K562 (cell line): ENCODE measurements around the gene RBFOX1. TPM values are rescaled to one million over a fixed set of nuclear protein-coding genes. Genes with fewer than 3 reads are reported as not detected.

Experiments
- ATAC-seq: fragments of 200-7000 bp; cut with Tn5 transposase; 3 replicates; pipeline ENCODE4 v1.9.1; 2020; ENCODE audit warnings: moderate library complexity
- BruUV-seq: library from RNA; stranded (reverse); fragments of 400-500 nt; replicated peaks from 2 replicates; lab custom pipeline; 2021; lab: Mats Ljungman, UMichigan
- CTCF ChIA-PET: fragments of 300-600 bp; formaldehyde crosslinking; extraction: SDS; loops from one replicate; lab custom pipeline; 2021; ENCODE audit warnings: low intra/inter-chr PET ratio; lab: Yijun Ruan, JAX
- POLR2A ChIA-PET: fragments of 300-600, 350-650 bp; sonication (Branson Sonifier 250); formaldehyde crosslinking; extraction: SDS; loops from one replicate; lab custom pipeline; 2021; ENCODE audit warnings: antibody characterized with exemption, inconsistent platforms; lab: Yijun Ruan, JAX
- DNase-seq, 4 experiments: peaks; one replicate each; pipeline versions ENCODE4 v3.0.0 to v3.0.0-alpha.2; 2011 to 2018; ENCODE audit warnings: low spot score in 3 of 4, mixed read lengths in 3 of 4; ENCODE audit errors: extremely low read depth in 1 of 4
- FAIRE-seq: peaks from 2 replicates; lab custom pipeline; 2011; peaks lifted over from hg19 to GRCh38; lab: Jason Lieb, UNC
- H2AFZ ChIP-seq: 2 replicates; pipeline ENCODE4 v1.6.0; 2011; ENCODE audit warnings: low read depth, low read length, control low read depth, inconsistent platforms
- H3K27ac ChIP-seq: fragments of 200-600 bp; 3 replicates; pipeline ENCODE4 v1.8.0; 2011; ENCODE audit warnings: low read depth, mild to moderate bottlenecking, control low read depth, inconsistent platforms, low read length, moderate library complexity, mixed read lengths; ENCODE audit errors: extremely low read depth
- H3K27me3 ChIP-seq, 2 experiments: fragments of 300-600 bp in 1 of 2; 2 replicates in 1 of 2; 3 replicates in 1 of 2; pipeline versions ENCODE4 v1.6.0 to v1.8.0; 2011; ENCODE audit warnings: inconsistent platforms in 2 of 2, low read length in 2 of 2, mild to moderate bottlenecking in 1 of 2, mixed read lengths in 1 of 2, moderate library complexity in 1 of 2; ENCODE audit not compliant: control insufficient read depth in 2 of 2, insufficient read depth in 2 of 2
- H3K36me3 ChIP-seq: fragments of 300-600 bp; 3 replicates; pipeline ENCODE4 v1.8.0; 2011; ENCODE audit warnings: mild to moderate bottlenecking, low read length, inconsistent platforms; ENCODE audit not compliant: control insufficient read depth, insufficient read depth
- H3K4me1 ChIP-seq, 2 experiments: fragments of 200-600 bp in 1 of 2; replicated peaks in 1 of 2; 2 replicates in 1 of 2; 3 replicates in 1 of 2; pipeline versions ENCODE4 v1.5.1 to v1.8.0; 2011; ENCODE audit warnings: inconsistent platforms in 2 of 2, low read length in 2 of 2, mild to moderate bottlenecking in 1 of 2, mixed read lengths in 1 of 2, moderate library complexity in 1 of 2; ENCODE audit not compliant: control insufficient read depth in 2 of 2, insufficient read depth in 2 of 2
- H3K4me2 ChIP-seq: 2 replicates; pipeline ENCODE4 v1.6.1; 2011; ENCODE audit warnings: low read length, control low read depth, inconsistent platforms, mixed read lengths; ENCODE audit not compliant: insufficient read depth
- H3K4me3 ChIP-seq: fragments of 200-600 bp; sonication (generic), shearing (Covaris generic); 2 replicates; pipeline ENCODE4 v1.5.1; 2016; ENCODE audit warnings: control low read depth, inconsistent platforms
- H3K79me2 ChIP-seq: fragments of 200-600 bp; 3 replicates; pipeline ENCODE4 v1.8.0; 2011; ENCODE audit warnings: low read length, inconsistent platforms; ENCODE audit not compliant: control insufficient read depth, insufficient read depth
- H3K9ac ChIP-seq, 2 experiments: 2 replicates each; pipeline versions ENCODE4 v1.6.0 to v1.6.1; 2011; ENCODE audit warnings: low read depth in 2 of 2, low read length in 2 of 2, control low read depth in 1 of 2, inconsistent platforms in 1 of 2, mild to moderate bottlenecking in 1 of 2, mixed read lengths in 1 of 2; ENCODE audit not compliant: insufficient read depth in 1 of 2
- H3K9me1 ChIP-seq: one replicate; pipeline ENCODE4 v1.6.0; 2011; ENCODE audit warnings: inconsistent platforms, mild to moderate bottlenecking, low read length, moderate library complexity; ENCODE audit not compliant: control insufficient read depth, insufficient read depth
- H3K9me3 ChIP-seq: replicated peaks from 2 replicates; pipeline ENCODE4 v1.5.1; 2011; ENCODE audit warnings: low read depth, low read length, inconsistent platforms; ENCODE audit not compliant: control insufficient read depth, insufficient read depth
- H4K20me1 ChIP-seq: replicated peaks from 2 replicates; pipeline ENCODE4 v1.6.1; 2011; ENCODE audit warnings: low read length, inconsistent platforms, mixed read lengths; ENCODE audit not compliant: control insufficient read depth, insufficient read depth
- ATF7 ChIP-seq: fragments of 450-650 bp; IDR thresholded peaks from 2 replicates; pipeline ENCODE4 v1.7.1; 2014; ENCODE audit warnings: mild to moderate bottlenecking, moderate library complexity
- CBX2 ChIP-seq: fragments of 200-600 bp; sonication (generic); IDR thresholded peaks from one replicate; pipeline ENCODE4 v1.6.1; 2012; ENCODE audit warnings: mild to moderate bottlenecking, low read length, inconsistent platforms; ENCODE audit not compliant: insufficient read depth, poor library complexity, severe bottlenecking
- DIDO1 ChIP-seq: fragments of 450-650 bp; IDR thresholded peaks from 2 replicates; pipeline ENCODE4 v1.6.1; 2016; ENCODE audit warnings: low read depth, missing biosample characterization, missing genetic modification characterization
- HDGF ChIP-seq: fragments of 450-650 bp; IDR thresholded peaks from 2 replicates; pipeline ENCODE4 v1.6.1; 2016
- MAFF ChIP-seq: IDR thresholded peaks from 2 replicates; pipeline ENCODE4 v1.6.1; 2012; ENCODE audit warnings: low read length, improper control_type of control experiment
- MAFG ChIP-seq: fragments of 450-650 bp; conservative IDR thresholded peaks from 2 replicates; pipeline ENCODE4 v1.6.1; 2016; ENCODE audit warnings: missing genetic modification characterization, missing compliant biosample characterization
- MAFK ChIP-seq: IDR thresholded peaks from 2 replicates; pipeline ENCODE4 v1.6.1; 2011; ENCODE audit warnings: low read length, improper control_type of control experiment
- NFIX ChIP-seq: fragments of 250-450 bp; sonication (Bioruptor Pico); IDR thresholded peaks from 2 replicates; pipeline ENCODE4 v1.4.0; 2020; ENCODE audit warnings: low read depth, mild to moderate bottlenecking, moderate library complexity
- NFXL1 ChIP-seq: fragments of 450-650 bp; formaldehyde crosslinking; IDR thresholded peaks from 2 replicates; pipeline ENCODE4 v1.4.0; 2021; ENCODE audit warnings: mild to moderate bottlenecking
- POLR2A ChIP-seq: fragments of 450-650 bp; conservative IDR thresholded peaks from 2 replicates; pipeline ENCODE4 v1.6.1; 2016
- SIN3A ChIP-seq, 2 experiments: fragments of 150-350 bp in 1 of 2; IDR thresholded peaks; 2 replicates each; pipeline ENCODE4 v1.6.1; 2011 to 2016; ENCODE audit warnings: borderline replicate concordance in 2 of 2, low read depth in 2 of 2, low read length in 2 of 2, mild to moderate bottlenecking in 2 of 2, moderate library complexity in 2 of 2; ENCODE audit not compliant: control insufficient read depth in 1 of 2
- SNRNP70 ChIP-seq: fragments of 200-400 bp; formaldehyde crosslinking; optimal IDR thresholded peaks from 2 replicates; pipeline ENCODE3; 2017; ENCODE audit warnings: low read depth, low read length
- TAF15 ChIP-seq: fragments of 200-400 bp; formaldehyde crosslinking; IDR thresholded peaks from 2 replicates; pipeline ENCODE4 v1.6.1; 2017; ENCODE audit warnings: mild to moderate bottlenecking, low read depth, low read length, moderate library complexity
- THRB ChIP-seq: fragments of 450-650 bp; formaldehyde crosslinking; conservative IDR thresholded peaks from 2 replicates; pipeline ENCODE4 v1.4.0; 2022; ENCODE audit warnings: mild to moderate bottlenecking, missing genetic modification characterization
- ZBTB33 ChIP-seq: sonication (generic); formaldehyde crosslinking; IDR thresholded peaks from 2 replicates; pipeline ENCODE4 v1.8.1; 2023; ENCODE audit warnings: mild to moderate bottlenecking, missing genetic modification reagents
- ZNF316 ChIP-seq: fragments of 450-650 bp; IDR thresholded peaks from 2 replicates; pipeline ENCODE4 v1.6.1; 2016
- WGBS: fragments of 100-300 bp; shearing (Covaris generic); methylation state at CpG from one replicate; pipeline ENCODE4 v1.1.6; 2016; ENCODE audit warnings: low coverage, mixed read lengths; ENCODE audit not compliant: insufficient coverage; ENCODE audit errors: missing lambda C conversion rate; 5-methylcytosine and 5-hydroxymethylcytosine counted together
- in situ Hi-C: fragments of 300-500 bp; cut with MboI; formaldehyde crosslinking; loops from 4 replicates; pipeline ENCODE4 v1.15.0; 2018; ENCODE audit warnings: inconsistent platforms, mixed read lengths
- intact Hi-C: fragments of 100-400 bp; cut with micrococcal nuclease; formaldehyde crosslinking; loops from 2 replicates; pipeline ENCODE4 v1.14.2; 2022
- polyA plus RNA-seq, 8 experiments: library from polyadenylated mRNA; depleted of rRNA in 4 of 8; stranded (reverse) in 5 of 8; unstranded in 3 of 8; fragments of >200 nt; fragmentation: Nextera tagmentation in 2 of 8; fragmentation: Illumina TruSeq in 1 of 8; extraction: Ambion mirVana in 2 of 8; extraction: Trizol in 1 of 8; gene quantifications; 2 replicates each; pipeline versions ENCODE4 v1.2.1 to v1.2.3, GENCODE V29; 2011 to 2014; ENCODE audit warnings: inconsistent platforms in 1 of 8, missing spikeins in 1 of 8
- total RNA-seq, 7 experiments: library from RNA; depleted of rRNA in 6 of 7; stranded (reverse); fragments of >200 nt in 6 of 7; fragmentation: Illumina TruSeq in 2 of 7; extraction: Trizol in 2 of 7; gene quantifications; 2 replicates each; pipeline versions ENCODE4 v1.2.1 to v1.2.3, GENCODE V29; 2011 to 2021; ENCODE audit warnings: low replicate concordance in 1 of 7

RBFOX1 gene
- total and polyA plus RNA-seq, 9 of the 15 experiments (the other 6 are each of a cell fraction or from before 2014, with no cell fraction given) = 0.03 TPM; not detected in 8

GRCh38 chr16:7324321-7324720 lies 8.3 kb upstream of the RBFOX1 start:
- TF ChIP-seq DIDO1 (tag) (no peak), SNRNP70 (no peak)
- WGBS = 0% methylated on average over 3 of the region's 3 CpGs
- in situ Hi-C loops (no loop called here), intact Hi-C loops (no loop called here)
- no peak for FAIRE-seq
- Histone ChIP-seq H3K4me2 (no peak overlapping the region), H3K4me3 (no peak overlapping the region), H3K27me3 (no peaks in the 10 kb centered on the region), H3K9me3 (no peaks in the 10 kb centered on the region), H2AFZ (no peak overlapping the region), H3K36me3 (no peaks in the 10 kb centered on the region), H3K9me1 (no peaks in the 10 kb centered on the region), H3K4me1 (no peaks in the 10 kb centered on the region), H4K20me1 (no peaks in the 10 kb centered on the region; the same call in 1 of the 2 replicates), H3K79me2 (no peaks in the 10 kb centered on the region), H3K27ac (no peak overlapping the region), H3K9ac (no peak overlapping the region)
- CTCF ChIA-PET = no interaction called here
- no peak for DNase-seq
- no TSS peak for BruUV-seq
- POLR2A ChIA-PET = no interaction called here
- no peak for ATAC-seq

GRCh38 chr16:7325834-7326233 lies 6.8 kb upstream of the RBFOX1 start:
- POLR2A ChIA-PET = interaction anchor here (0.7 kb wide), 1 partner anchor 19 kb away, joined by 3 read pairs; no protein-coding TSS in a partner anchor
- TF ChIP-seq POLR2A (no peak), ATF7 (no peak), MAFF (peak; percentile 85), HDGF (no peak), CBX2 (no peak), MAFK (peak; percentile 93), ZBTB33 (CRISPR knock-in tag) (no peak), NFXL1 (CRISPR knock-in tag) (no peak), MAFG (tag) (peak; percentile 89), TAF15 (no peak), NFIX (CRISPR knock-in tag) (no peak), THRB (CRISPR knock-in tag) (no peak), ZNF316 (peak; percentile 94), SIN3A (IDR thresholded peaks at IDR 0.05; ENCODE audit: borderline replicate concordance in 2 of 2, control insufficient read depth in 1 of 2, low read depth in 2 of 2, low read length in 2 of 2) (no peak)

More at GRCh38 chr16:7325834-7326233, 6.8 kb upstream of the RBFOX1 start:
- Histone ChIP-seq H3K9me3 (no peaks in the 10 kb centered on the region), H2AFZ (no peak overlapping the region), H3K4me3 (no peak overlapping the region), H3K27me3 (no peaks in the 10 kb centered on the region), H3K79me2 (no peaks in the 10 kb centered on the region), H3K9me1 (no peaks in the 10 kb centered on the region), H3K4me1 (no peaks in the 10 kb centered on the region), H3K4me2 (no peak overlapping the region), H3K9ac (no peak overlapping the region), H3K27ac (no peak overlapping the region), H3K36me3 (no peaks in the 10 kb centered on the region), H4K20me1 (no peaks in the 10 kb centered on the region; the same call in 1 of the 2 replicates)
- no peak for DNase-seq
- ATAC-seq = no peak
- WGBS = 0% methylated on average over 3 of the region's 3 CpGs
- intact Hi-C loops (no loop called here), in situ Hi-C loops (no loop called here)
- no peak for FAIRE-seq
- no TSS peak for BruUV-seq
- CTCF ChIA-PET = no interaction called here
